SK-N-SH (cell line): Measurements from ENCODE around the gene ALPI. TPM values are rescaled to one million over a fixed set of nuclear protein-coding genes. Genes with fewer than 3 reads are reported as not detected.

Experiments
- CTCF ChIA-PET: fragments of 300-600, 350-600 bp; formaldehyde crosslinking; extraction: SDS; loops from one replicate; lab custom pipeline; 2021; lab: Yijun Ruan, JAX
- POLR2A ChIA-PET: fragments of 350-600 bp; sonication (Branson Sonifier 250); formaldehyde crosslinking; extraction: SDS; loops from one replicate; lab custom pipeline; 2020; ENCODE audit warnings: antibody characterized with exemption, inconsistent platforms; lab: Yijun Ruan, JAX
- DNase-seq: peaks from one replicate; pipeline ENCODE4 v3.0.0; 2012
- H2AFZ ChIP-seq: fragments of 200-600 bp; sonication (generic); 2 replicates; pipeline ENCODE4 v1.8.1; 2016; ENCODE audit warnings: antibody characterized with exemption, mild to moderate bottlenecking, low read depth
- H3F3A ChIP-seq: fragments of 200-600 bp; sonication (generic); replicated peaks from 2 replicates; pipeline ENCODE3; 2016; ENCODE audit warnings: antibody characterized with exemption, mild to moderate bottlenecking; ENCODE audit not compliant: insufficient read depth
- H3K27ac ChIP-seq, 2 experiments: fragments of 200-500 bp in 1 of 2; fragments of 200-600 bp in 1 of 2; sonication (Bioruptor generic) in 1 of 2; sonication (generic), shearing (Covaris generic) in 1 of 2; 2 replicates each; pipeline versions ENCODE4 v1.5.1 to v1.6.1; 2014 to 2016; ENCODE audit warnings: low read depth in 2 of 2, inconsistent platforms in 1 of 2, low read length in 1 of 2, mild to moderate bottlenecking in 1 of 2, mixed read lengths in 1 of 2
- H3K27me3 ChIP-seq: fragments of 200-600 bp; sonication (generic), shearing (Covaris generic); 2 replicates; pipeline ENCODE4 v1.6.1; 2016; ENCODE audit warnings: mixed run types; ENCODE audit not compliant: insufficient read depth
- H3K36me3 ChIP-seq, 2 experiments: fragments of 200-500 bp in 1 of 2; fragments of 200-600 bp in 1 of 2; sonication (Bioruptor generic) in 1 of 2; sonication (generic) in 1 of 2; replicated peaks in 1 of 2; 2 replicates each; pipeline versions ENCODE3 to v1.5.1; 2014 to 2016; ENCODE audit warnings: low read length in 1 of 2, mild to moderate bottlenecking in 1 of 2; ENCODE audit not compliant: insufficient read depth in 2 of 2, control insufficient read depth in 1 of 2
- H3K4me1 ChIP-seq, 2 experiments: fragments of 200-500 bp in 1 of 2; fragments of 200-600 bp in 1 of 2; sonication (Bioruptor generic) in 1 of 2; sonication (generic), shearing (Covaris generic) in 1 of 2; 2 replicates each; pipeline versions ENCODE4 v1.5.1 to v1.6.1; 2014 to 2016; ENCODE audit warnings: low read depth in 1 of 2, low read length in 1 of 2, mixed run types in 1 of 2; ENCODE audit not compliant: insufficient read depth in 2 of 2, control insufficient read depth in 1 of 2
- H3K4me2 ChIP-seq: fragments of 200-600 bp; sonication (generic), shearing (Covaris generic); 2 replicates; pipeline ENCODE4 v1.6.1; 2017; ENCODE audit warnings: mixed run types
- H3K4me3 ChIP-seq, 2 experiments: fragments of 200-500 bp in 1 of 2; fragments of 200-600 bp in 1 of 2; sonication (Bioruptor generic) in 1 of 2; sonication (generic), shearing (Covaris generic) in 1 of 2; 2 replicates each; pipeline versions ENCODE4 v1.5.1 to v1.8.1; 2014 to 2016; ENCODE audit warnings: low read depth in 2 of 2, inconsistent platforms in 1 of 2, low read length in 1 of 2, mild to moderate bottlenecking in 1 of 2, mixed read lengths in 1 of 2, moderate library complexity in 1 of 2
- H3K79me2 ChIP-seq: fragments of 200-600 bp; sonication (generic); 2 replicates; pipeline ENCODE4 v1.8.1; 2017; ENCODE audit warnings: mild to moderate bottlenecking; ENCODE audit not compliant: insufficient read depth
- H3K9ac ChIP-seq: fragments of 200-600 bp; sonication (generic); 2 replicates; pipeline ENCODE4 v1.6.1; 2017; ENCODE audit warnings: mixed run types
- H3K9me2 ChIP-seq: fragments of 200-600 bp; sonication (generic); 2 replicates; pipeline ENCODE4 v1.6.1; 2017; ENCODE audit warnings: mixed run types
- H3K9me3 ChIP-seq: fragments of 200-600 bp; sonication (generic); 2 replicates; pipeline ENCODE4 v1.6.1; 2017; ENCODE audit warnings: mixed run types, mild to moderate bottlenecking, moderate library complexity
- H4K20me1 ChIP-seq: fragments of 200-600 bp; sonication (generic); 2 replicates; pipeline ENCODE4 v1.6.1; 2017; ENCODE audit warnings: mild to moderate bottlenecking, mixed run types; ENCODE audit not compliant: insufficient read depth
- CHD2 ChIP-seq: fragments of 150-350 bp; IDR thresholded peaks from 2 replicates; pipeline ENCODE4 v1.6.1; 2018; ENCODE audit warnings: low read length; ENCODE audit not compliant: partially characterized antibody
- ELF1 ChIP-seq: IDR thresholded peaks from 2 replicates; pipeline ENCODE4 v1.4.0; 2012
- EP300 ChIP-seq, 2 experiments: IDR thresholded peaks; 2 replicates each; pipeline versions ENCODE4 v1.4.0 to v1.6.1; 2012; ENCODE audit warnings: borderline replicate concordance in 1 of 2, low read depth in 1 of 2, low read length in 1 of 2
- FOXM1 ChIP-seq: IDR thresholded peaks from 2 replicates; pipeline ENCODE4 v1.4.0; 2012; ENCODE audit warnings: low read depth, mild to moderate bottlenecking
- GABPA ChIP-seq: IDR thresholded peaks from 2 replicates; pipeline ENCODE4 v1.4.0; 2012; ENCODE audit warnings: low read depth, mild to moderate bottlenecking
- JUND ChIP-seq: IDR thresholded peaks from 2 replicates; pipeline ENCODE4 v1.4.0; 2012
- MEF2A ChIP-seq: IDR thresholded peaks from 2 replicates; pipeline ENCODE4 v1.4.0; 2012; ENCODE audit warnings: low read depth, borderline replicate concordance
- NFIC ChIP-seq: IDR thresholded peaks from 2 replicates; pipeline ENCODE4 v1.4.0; 2012; ENCODE audit warnings: borderline replicate concordance
- RXRA ChIP-seq: IDR thresholded peaks from 2 replicates; pipeline ENCODE4 v1.4.0; 2012; ENCODE audit warnings: low read depth, mild to moderate bottlenecking, borderline replicate concordance
- TAF1 ChIP-seq: IDR thresholded peaks from 2 replicates; pipeline ENCODE4 v1.6.1; 2012; ENCODE audit warnings: low read depth, mild to moderate bottlenecking, low read length, moderate library complexity, borderline replicate concordance
- TEAD4 ChIP-seq: IDR thresholded peaks from 2 replicates; pipeline ENCODE4 v1.4.0; 2012; ENCODE audit warnings: mild to moderate bottlenecking, borderline replicate concordance; ENCODE audit not compliant: insufficient read depth
- YY1 ChIP-seq: IDR thresholded peaks from 2 replicates; pipeline ENCODE4 v1.4.0; 2012; ENCODE audit warnings: low read depth, mild to moderate bottlenecking
- WGBS: methylation state at CpG from one replicate; pipeline ENCODE4 v1.1.6; 2017; ENCODE audit warnings: low lambda C conversion rate; 5-methylcytosine and 5-hydroxymethylcytosine counted together
- polyA plus RNA-seq, 3 experiments: library from polyadenylated mRNA; depleted of rRNA; stranded (reverse); fragments of >200 nt; gene quantifications; 2 replicates each; pipeline ENCODE4 v1.2.3, GENCODE V29; 2012
- TF ChIP-seq, protein P1 (sequence below): IDR thresholded peaks from 2 replicates; pipeline ENCODE4; 2012
- TF ChIP-seq, protein P2 (sequence below): IDR thresholded peaks from 2 replicates; pipeline ENCODE4 v1.6.1; 2012; ENCODE audit warnings: mild to moderate bottlenecking, low read depth, low read length, moderate library complexity
- TF ChIP-seq, protein P3 (sequence below): IDR thresholded peaks from 2 replicates; pipeline ENCODE4 v1.4.0; 2012; ENCODE audit warnings: low read depth

Gene ALPI
- polyA plus RNA-seq, 1 of the 3 experiments (the other 2 are of a cell fraction) = not detected

DNA sequence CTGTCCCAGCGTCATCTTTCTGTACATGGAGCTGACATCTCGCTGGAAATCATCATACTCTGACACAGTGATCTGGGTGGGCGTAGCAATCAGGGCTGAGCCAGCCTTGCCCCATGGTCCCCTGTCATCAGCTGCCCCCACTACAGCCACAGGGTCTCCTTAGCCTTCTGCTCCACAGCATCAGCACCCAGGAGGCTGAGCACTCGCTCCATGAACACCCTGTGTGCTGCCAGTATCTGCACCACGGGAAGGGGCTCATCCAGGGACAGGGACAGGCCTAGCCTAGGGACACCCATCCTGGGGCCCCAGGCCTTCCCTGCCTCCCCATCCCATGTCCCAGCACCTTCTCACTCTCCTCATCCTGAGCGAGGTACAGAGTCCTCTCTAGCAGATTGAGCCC lies 37.9 kb upstream of the ALPI start (continued):
- TF ChIP-seq MEF2A (no peak), FOXM1 (no peak), EP300 (IDR thresholded peaks at IDR 0.05; ENCODE audit: borderline replicate concordance in 1 of 2, low read depth in 1 of 2, low read length in 1 of 2) (no peak), RXRA (no peak), JUND (no peak), TAF1 (no peak), ELF1 (no peak), YY1 (no peak), GABPA (no peak)
- TF ChIP-seq, protein P1, sequence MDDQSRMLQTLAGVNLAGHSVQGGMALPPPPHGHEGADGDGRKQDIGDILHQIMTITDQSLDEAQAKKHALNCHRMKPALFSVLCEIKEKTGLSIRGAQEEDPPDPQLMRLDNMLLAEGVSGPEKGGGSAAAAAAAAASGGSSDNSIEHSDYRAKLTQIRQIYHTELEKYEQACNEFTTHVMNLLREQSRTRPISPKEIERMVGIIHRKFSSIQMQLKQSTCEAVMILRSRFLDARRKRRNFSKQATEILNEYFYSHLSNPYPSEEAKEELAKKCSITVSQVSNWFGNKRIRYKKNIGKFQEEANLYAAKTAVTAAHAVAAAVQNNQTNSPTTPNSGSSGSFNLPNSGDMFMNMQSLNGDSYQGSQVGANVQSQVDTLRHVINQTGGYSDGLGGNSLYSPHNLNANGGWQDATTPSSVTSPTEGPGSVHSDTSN = no peak

DNA sequence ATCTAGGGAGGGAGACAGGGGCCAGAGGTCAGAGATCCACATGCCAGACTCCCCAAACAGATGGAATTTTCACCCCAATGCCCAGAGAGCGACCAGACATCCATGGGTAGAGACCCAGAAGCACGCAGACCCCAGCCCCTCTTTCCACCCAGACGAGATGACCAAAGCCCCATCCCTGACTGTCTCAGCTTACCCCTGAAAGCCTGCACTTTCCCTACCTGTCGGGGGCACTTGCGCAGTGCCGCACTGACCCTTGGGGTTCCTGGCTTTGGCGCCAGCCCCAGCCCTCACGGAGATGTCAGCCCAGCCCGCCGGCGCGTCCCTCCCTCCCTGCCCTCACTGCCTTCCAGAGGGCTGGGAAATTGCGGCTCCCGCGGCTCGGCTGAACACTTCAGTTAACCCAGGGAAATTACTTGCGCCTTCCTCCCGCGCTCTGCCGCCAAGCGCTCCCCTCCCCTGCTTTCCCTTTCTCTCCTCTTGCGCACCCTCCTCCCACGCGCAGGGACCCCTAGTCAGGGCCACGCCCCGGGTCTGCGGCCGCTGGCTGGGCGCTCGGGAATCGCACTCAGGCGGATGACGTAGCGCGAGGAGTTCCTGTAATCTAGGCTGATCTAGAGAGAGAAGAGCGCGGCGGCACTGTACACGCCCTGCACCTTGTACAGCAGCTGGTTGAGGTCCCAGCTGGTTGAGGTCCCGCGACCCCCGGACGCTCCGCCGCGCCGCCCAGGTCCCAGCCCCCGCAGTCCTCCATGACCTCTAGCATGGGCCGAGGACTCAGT lies 37.3 kb upstream of the ALPI start:
- no peaks in the 10 kb centered on the region; a peak in 1 of 4 replicates for H3K4me1 ChIP-seq
- H3K4me2 ChIP-seq = peak overlapping the region; percentile 57; the same call in 1 of the 2 replicates
- ChIA-PET CTCF (interaction anchor here (1.0 kb wide), 1 partner anchor 28 kb away, joined by 3 read pairs; no protein-coding TSS in a partner anchor), POLR2A (no interaction called here)
- H3K36me3 ChIP-seq = no peaks in the 10 kb centered on the region
- no peaks in the 10 kb centered on the region for H4K20me1 ChIP-seq
- peaks cover 73% of the 10 kb centered on the region for H3K27me3 ChIP-seq
- H3K27ac ChIP-seq = no peak overlapping the region
- WGBS = 2% methylated on average over 19 of the region's 49 CpGs
- H3K9me3 ChIP-seq = no peaks in the 10 kb centered on the region
- peak; percentile 63 for DNase-seq
- TF ChIP-seq FOXM1 (no peak), JUND (no peak), TEAD4 (no peak), NFIC (no peak), CHD2 (no peak), EP300 (IDR thresholded peaks at IDR 0.05; ENCODE audit: borderline replicate concordance in 1 of 2, low read depth in 1 of 2, low read length in 1 of 2) (no peak)
- TF ChIP-seq, protein P2, sequence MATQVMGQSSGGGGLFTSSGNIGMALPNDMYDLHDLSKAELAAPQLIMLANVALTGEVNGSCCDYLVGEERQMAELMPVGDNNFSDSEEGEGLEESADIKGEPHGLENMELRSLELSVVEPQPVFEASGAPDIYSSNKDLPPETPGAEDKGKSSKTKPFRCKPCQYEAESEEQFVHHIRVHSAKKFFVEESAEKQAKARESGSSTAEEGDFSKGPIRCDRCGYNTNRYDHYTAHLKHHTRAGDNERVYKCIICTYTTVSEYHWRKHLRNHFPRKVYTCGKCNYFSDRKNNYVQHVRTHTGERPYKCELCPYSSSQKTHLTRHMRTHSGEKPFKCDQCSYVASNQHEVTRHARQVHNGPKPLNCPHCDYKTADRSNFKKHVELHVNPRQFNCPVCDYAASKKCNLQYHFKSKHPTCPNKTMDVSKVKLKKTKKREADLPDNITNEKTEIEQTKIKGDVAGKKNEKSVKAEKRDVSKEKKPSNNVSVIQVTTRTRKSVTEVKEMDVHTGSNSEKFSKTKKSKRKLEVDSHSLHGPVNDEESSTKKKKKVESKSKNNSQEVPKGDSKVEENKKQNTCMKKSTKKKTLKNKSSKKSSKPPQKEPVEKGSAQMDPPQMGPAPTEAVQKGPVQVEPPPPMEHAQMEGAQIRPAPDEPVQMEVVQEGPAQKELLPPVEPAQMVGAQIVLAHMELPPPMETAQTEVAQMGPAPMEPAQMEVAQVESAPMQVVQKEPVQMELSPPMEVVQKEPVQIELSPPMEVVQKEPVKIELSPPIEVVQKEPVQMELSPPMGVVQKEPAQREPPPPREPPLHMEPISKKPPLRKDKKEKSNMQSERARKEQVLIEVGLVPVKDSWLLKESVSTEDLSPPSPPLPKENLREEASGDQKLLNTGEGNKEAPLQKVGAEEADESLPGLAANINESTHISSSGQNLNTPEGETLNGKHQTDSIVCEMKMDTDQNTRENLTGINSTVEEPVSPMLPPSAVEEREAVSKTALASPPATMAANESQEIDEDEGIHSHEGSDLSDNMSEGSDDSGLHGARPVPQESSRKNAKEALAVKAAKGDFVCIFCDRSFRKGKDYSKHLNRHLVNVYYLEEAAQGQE = no peak
- TF ChIP-seq, protein P3, sequence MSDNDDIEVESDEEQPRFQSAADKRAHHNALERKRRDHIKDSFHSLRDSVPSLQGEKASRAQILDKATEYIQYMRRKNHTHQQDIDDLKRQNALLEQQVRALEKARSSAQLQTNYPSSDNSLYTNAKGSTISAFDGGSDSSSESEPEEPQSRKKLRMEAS = no peak
- no peak overlapping the region for H2AFZ ChIP-seq
- H3F3A ChIP-seq = no peaks in the 10 kb centered on the region
- no peak overlapping the region for H3K9ac ChIP-seq
- H3K4me3 ChIP-seq = peak overlapping the region in 1 of 2 experiments; percentile 9; a peak in 2 of 4 replicates
- H3K9me2 ChIP-seq = no peaks in the 10 kb centered on the region
- no peaks in the 10 kb centered on the region for H3K79me2 ChIP-seq
